Epithelial cell of esophagus (primary cell): Measurements from ENCODE around the gene HAPLN2.

Experiments used
- DNase-seq: peaks from one replicate; pipeline ENCODE4 v3.0.0; 2010; ENCODE audit warnings: low read depth
- H3K4me3 ChIP-seq: 2 replicates; pipeline ENCODE4 v1.5.1; 2011; ENCODE audit warnings: mild to moderate bottlenecking, low read length, control low read depth
- CTCF ChIP-seq: IDR thresholded peaks from 2 replicates; pipeline ENCODE4 v1.5.1; 2011; ENCODE audit warnings: low read depth, mild to moderate bottlenecking, low read length, control low read depth, inconsistent platforms; ENCODE audit not compliant: insufficient read depth; ENCODE audit errors: missing control alignments

Gene HAPLN2

GRCh38 chr1:156618853-156619581 is at the start of gene HAPLN2:
TSS of gene HAPLN2 (plus strand) at chr1:156619415. CDS start at chr1:156623491, 4,076 bp downstream.
- DNase-seq = peak; percentile 46
- H3K4me3 ChIP-seq = no peak within 1 kb of the TSS
- peak; percentile 67 for TF ChIP-seq CTCF

DNA sequence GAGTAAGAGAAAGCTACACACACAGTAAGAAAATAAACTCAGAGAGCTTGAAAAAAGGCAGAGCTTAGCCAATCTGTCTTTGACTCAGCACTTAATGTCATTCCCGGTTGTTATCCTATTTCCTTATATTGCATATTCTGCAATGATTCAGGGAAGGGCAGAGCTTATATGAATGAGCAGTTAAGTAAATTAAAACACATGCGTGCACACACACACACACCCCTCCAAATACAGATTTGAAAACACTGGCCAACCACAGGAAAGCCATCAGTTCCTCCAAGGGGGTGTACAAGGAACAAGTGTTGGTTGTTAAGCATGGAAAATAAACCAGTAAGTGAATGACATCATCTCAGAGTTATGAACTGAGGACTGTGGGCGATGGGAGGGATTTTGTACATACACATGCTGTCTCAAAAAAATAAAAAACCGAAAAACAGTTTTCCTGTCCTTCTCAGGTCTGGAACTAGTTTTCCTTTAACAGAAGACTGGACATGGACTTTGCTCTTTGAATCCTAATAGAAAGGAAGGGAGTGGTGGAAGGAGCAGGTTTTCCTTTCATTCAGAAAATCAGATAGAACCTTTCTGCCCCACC is 47.9 kb upstream of the HAPLN2 start:
- DNase-seq = peak; percentile 89
- H3K4me3 ChIP-seq = peak overlapping the region; percentile 65
- TF ChIP-seq CTCF = no peak

GRCh38 chr1:156571919-156572662 is 47.1 kb upstream of the HAPLN2 start, which contains the start of gene IQGAP3:
TSS of gene IQGAP3 (minus strand) at chr1:156572565. CDS start at chr1:156572529, 36 bp downstream.
- H3K4me3 ChIP-seq = peak within 1 kb of the TSS; percentile 65
- DNase-seq = peak; percentile 90
- no peak for TF ChIP-seq CTCF

DNA sequence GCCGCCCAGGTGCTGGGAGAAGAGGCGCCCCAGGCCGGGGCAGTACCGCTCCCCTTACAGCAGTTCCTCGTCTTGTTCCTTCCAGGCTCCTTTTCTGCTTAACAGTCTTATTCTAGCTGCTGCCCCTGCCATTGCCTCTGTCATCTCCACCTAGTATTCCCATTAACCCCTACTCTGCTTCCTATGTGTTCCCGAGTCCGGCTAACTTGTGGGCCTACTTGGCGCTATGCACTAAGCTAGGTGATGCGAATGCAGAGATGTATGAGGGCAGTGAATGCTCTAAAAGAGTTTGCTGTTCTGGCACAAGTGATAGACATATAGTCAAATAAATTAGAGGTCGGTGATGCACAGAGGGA is 46.6 kb upstream of the HAPLN2 start:
- TF ChIP-seq CTCF = no peak
- H3K4me3 ChIP-seq = peak overlapping the region; percentile 65
- DNase-seq = no peak

GRCh38 chr1:156574039-156574633 is 45.1 kb upstream of the HAPLN2 start:
- DNase-seq = no peak
- no peak for TF ChIP-seq CTCF
- H3K4me3 ChIP-seq = no peak overlapping the region

DNA sequence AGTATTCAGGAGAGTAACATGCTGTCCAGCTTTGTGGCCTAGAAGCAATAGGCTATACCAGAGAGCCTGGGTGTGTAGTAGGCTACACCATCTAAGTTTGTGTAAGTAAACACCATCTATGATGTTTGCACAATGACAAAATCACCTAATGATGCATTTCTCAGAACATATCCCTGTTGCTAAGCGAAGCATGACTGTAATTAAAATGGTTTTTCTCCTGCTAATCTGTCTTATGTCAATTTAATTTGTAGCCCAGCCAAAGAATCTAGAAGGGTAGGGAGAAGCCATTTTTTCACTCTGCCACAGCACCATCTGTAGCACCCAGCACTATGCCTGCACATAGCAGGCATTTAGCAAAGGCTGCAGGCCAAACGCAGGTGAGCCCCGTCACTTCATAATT is 41.7 kb upstream of the HAPLN2 start:
- no peak overlapping the region for H3K4me3 ChIP-seq
- TF ChIP-seq CTCF = no peak
- no peak for DNase-seq
